Tibial artery (tissue), 4 donors: ENCODE results near the gene LRRC53.

Source experiments
- DNase-seq, 2 donors: peaks; one replicate each; pipeline ENCODE4 v3.0.0-alpha.2; 2019
- H3K27ac ChIP-seq, 2 donors: fragments of 200-600 bp; sonication (generic) in 1 of 2; 1 replicate in 1 of 2; 2 replicates in 1 of 2; pipeline ENCODE4 v1.5.1; 2018 to 2019; ENCODE audit warnings: mild to moderate bottlenecking in 1 of 2
- H3K27me3 ChIP-seq, 2 donors: fragments of 200-600 bp; sonication (generic) in 1 of 2; one replicate each; pipeline versions ENCODE4 v1.5.1 to v1.6.0; 2016 to 2019
- H3K36me3 ChIP-seq, 3 donors: fragments of 200-600 bp; sonication (generic) in 2 of 3; one replicate each; pipeline ENCODE4 v1.5.1; 2016 to 2019; ENCODE audit warnings: mild to moderate bottlenecking in 2 of 3
- H3K4me1 ChIP-seq, 4 donors: fragments of 200-600 bp; sonication (generic) in 2 of 4; 1 replicate in 3 of 4; 2 replicates in 1 of 4; pipeline ENCODE4 v1.5.1; 2016 to 2019
- H3K4me3 ChIP-seq, 2 donors: fragments of 200-600 bp; sonication (generic) in 1 of 2; 1 replicate in 1 of 2; 2 replicates in 1 of 2; pipeline ENCODE4 v1.5.1; 2018 to 2019; ENCODE audit warnings: mild to moderate bottlenecking in 2 of 2
- H3K9me3 ChIP-seq, 3 donors: fragments of 200-600 bp; sonication (generic) in 1 of 3; one replicate each; pipeline ENCODE4 v1.5.1; 2016 to 2019
- CTCF ChIP-seq, 2 experiments: fragments of 200-600 bp in 1 of 2; fragments of 450-650 bp in 1 of 2; IDR thresholded peaks; one replicate each; pipeline ENCODE4 v1.5.1; 2017 to 2019; ENCODE audit warnings: antibody characterized with exemption in 2 of 2, mild to moderate bottlenecking in 1 of 2, moderate library complexity in 1 of 2
- intact Hi-C: fragments of 100-400 bp; cut with DNase I; formaldehyde crosslinking; loops from one replicate; pipeline ENCODE4 v1.15.0; 2023; ENCODE audit warnings: low total_unique reads

LRRC53 gene

GRCh38 chr1:74453277-74453676 lies 59.1 kb downstream of the LRRC53 start:
- intact Hi-C loops = no loop called here
- Histone ChIP-seq H3K4me3 (no peak overlapping the region), H3K36me3 (no peaks in the 10 kb centered on the region), H3K9me3 (no peaks in the 10 kb centered on the region), H3K4me1 (no peaks in the 10 kb centered on the region), H3K27ac (no peak overlapping the region), H3K27me3 (no peaks in the 10 kb centered on the region)
- TF ChIP-seq CTCF (IDR thresholded peaks at IDR 0.05) = no peak
- DNase-seq = no peak

GRCh38 chr1:74452035-74452434 lies 60.4 kb downstream of the LRRC53 start:
- H3K4me3 ChIP-seq = no peak overlapping the region
- intact Hi-C loops = no loop called here
- TF ChIP-seq CTCF (IDR thresholded peaks at IDR 0.05) = no peak

GRCh38 chr1:74437035-74437434 lies 75.4 kb downstream of the LRRC53 start:
- no peaks in the 10 kb centered on the region for H3K9me3 ChIP-seq
- no peak overlapping the region for H3K4me3 ChIP-seq
- TF ChIP-seq CTCF (IDR thresholded peaks at IDR 0.05) = no peak
- H3K36me3 ChIP-seq = no peaks in the 10 kb centered on the region
- H3K4me1 ChIP-seq = no peaks in the 10 kb centered on the region
- DNase-seq = no peak
- intact Hi-C loops = no loop called here
- H3K27ac ChIP-seq = no peak overlapping the region
- H3K27me3 ChIP-seq = no peaks in the 10 kb centered on the region

More at GRCh38 chr1:74452035-74452434, 60.4 kb downstream of the LRRC53 start:
- DNase-seq = no peak
- H3K9me3 ChIP-seq = no peaks in the 10 kb centered on the region
- no peaks in the 10 kb centered on the region for H3K4me1 ChIP-seq
- no peaks in the 10 kb centered on the region for H3K36me3 ChIP-seq
- H3K27ac ChIP-seq = no peak overlapping the region
- H3K27me3 ChIP-seq = no peaks in the 10 kb centered on the region

- no peak overlapping the region for H3K4me3 ChIP-seq
- TF ChIP-seq CTCF (IDR thresholded peaks at IDR 0.05) = no peak
- H3K36me3 ChIP-seq = no peaks in the 10 kb centered on the region
- H3K27ac ChIP-seq = no peak overlapping the region
- H3K4me1 ChIP-seq = no peaks in the 10 kb centered on the region
- no peaks in the 10 kb centered on the region for H3K27me3 ChIP-seq
- no peak for DNase-seq
- intact Hi-C loops = no loop called here
- no peaks in the 10 kb centered on the region for H3K9me3 ChIP-seq
These were observed 76.3 kb downstream of the LRRC53 start for GRCh38 chr1:74436078-74436477.

GRCh38 chr1:74434321-74434720 lies 78.1 kb downstream of the LRRC53 start:
- intact Hi-C loops = no loop called here
- Histone ChIP-seq H3K36me3 (no peaks in the 10 kb centered on the region), H3K27me3 (no peaks in the 10 kb centered on the region), H3K4me3 (no peak overlapping the region), H3K27ac (no peak overlapping the region), H3K4me1 (no peaks in the 10 kb centered on the region), H3K9me3 (no peaks in the 10 kb centered on the region)
- no peak for TF ChIP-seq CTCF (IDR thresholded peaks at IDR 0.05)
- DNase-seq = no peak

GRCh38 chr1:74432325-74432724 lies 80.1 kb downstream of the LRRC53 start:
- intact Hi-C loops = no loop called here
- no peak for TF ChIP-seq CTCF (IDR thresholded peaks at IDR 0.05)
- H3K27me3 ChIP-seq = no peaks in the 10 kb centered on the region
- H3K36me3 ChIP-seq = no peaks in the 10 kb centered on the region
- no peak overlapping the region for H3K27ac ChIP-seq
- DNase-seq = no peak
- no peaks in the 10 kb centered on the region for H3K9me3 ChIP-seq
- H3K4me1 ChIP-seq = no peaks in the 10 kb centered on the region
- no peak overlapping the region for H3K4me3 ChIP-seq
